ENCODE measurements around the gene SPOPL.

- no peak for TF ChIP-seq CTCF (conservative IDR thresholded peaks at IDR 0.05 in 1 of 2, IDR thresholded peaks at IDR 0.05 in 1 of 2; ENCODE audit: extremely low read depth in 1 of 2, insufficient read depth in 1 of 2, low read depth in 1 of 2, low read length in 2 of 2)
- TF ChIP-seq EZH2 (IDR thresholded peaks at IDR 0.05; ENCODE audit: borderline replicate concordance, low read length), result no peak
Measured at GRCh38 chr2:138476186-138476585, 25.4 kb upstream of the SPOPL start.

Measured in mammary epithelial cell (primary cell).